HFF-Myc (cell line): ENCODE data around the gene WDFY2.

Experiments
- DNase-seq: peaks from one replicate; pipeline ENCODE4 v3.0.0-alpha.2; 2011; ENCODE audit warnings: low read depth; ENCODE audit errors: extremely low read depth
- H3K4me3 ChIP-seq: replicated peaks from 2 replicates; pipeline ENCODE4 v1.5.1; 2011; ENCODE audit warnings: low read depth, mild to moderate bottlenecking, control low read depth, low read length
- TF ChIP-seq, protein P1 (sequence below): IDR thresholded peaks from 2 replicates; pipeline ENCODE4 v1.5.1; 2012; ENCODE audit warnings: mild to moderate bottlenecking, low read depth, low read length, control low read depth; ENCODE audit errors: missing control alignments

The WDFY2 gene

DNA sequence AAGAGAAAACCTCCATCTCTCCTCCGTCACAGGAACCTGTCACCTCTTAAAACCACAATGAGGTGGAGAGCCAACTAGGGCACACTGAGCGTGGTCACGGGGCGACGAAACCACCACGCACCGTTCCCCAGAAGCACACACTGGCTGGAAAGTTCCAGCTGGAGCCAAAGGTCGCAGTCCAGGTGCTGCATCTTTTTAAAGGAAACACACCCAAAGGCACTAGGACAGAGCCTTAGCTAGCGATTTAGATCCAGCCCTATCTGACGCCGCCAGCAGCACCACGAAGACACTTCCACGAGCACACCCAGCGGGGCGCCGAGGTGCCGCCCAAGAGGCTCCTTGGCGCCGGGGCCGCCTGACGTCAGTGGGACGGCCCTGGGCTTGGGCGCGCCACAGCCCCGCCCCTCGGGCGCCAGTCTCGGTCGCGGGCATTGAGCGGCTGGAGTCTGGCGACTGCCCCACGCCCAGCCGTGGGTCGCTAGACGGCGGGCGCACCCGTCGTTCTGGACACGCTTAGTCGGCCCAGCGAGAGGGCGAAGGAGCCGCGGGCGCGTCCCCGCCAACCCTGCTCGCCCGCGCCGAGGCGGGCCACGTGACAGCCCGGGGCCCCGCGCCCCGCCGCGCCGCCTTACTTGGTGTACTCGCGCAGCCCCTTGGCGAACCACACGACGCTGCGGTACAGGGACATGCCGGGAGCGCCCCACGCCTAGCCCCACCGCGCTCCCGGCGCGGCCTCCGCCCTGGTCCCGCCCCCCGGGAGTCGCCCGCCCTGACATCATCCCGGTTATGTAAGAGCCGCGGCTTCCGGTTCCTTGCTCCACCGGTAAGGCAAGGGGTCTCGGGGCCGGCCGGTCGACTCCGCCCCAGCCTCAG, 219.4 kb downstream of the WDFY2 start, which contains the start of gene DHRS12:
TSS of gene DHRS12 (minus strand) at position 742 of the 873 bp plus-strand sequence. CDS start 4,504 bp downstream, outside the sequence.
- H3K4me3 ChIP-seq, result peak within 1 kb of the TSS; percentile 60
- DNase-seq, result no peak
- TF ChIP-seq, protein P1, sequence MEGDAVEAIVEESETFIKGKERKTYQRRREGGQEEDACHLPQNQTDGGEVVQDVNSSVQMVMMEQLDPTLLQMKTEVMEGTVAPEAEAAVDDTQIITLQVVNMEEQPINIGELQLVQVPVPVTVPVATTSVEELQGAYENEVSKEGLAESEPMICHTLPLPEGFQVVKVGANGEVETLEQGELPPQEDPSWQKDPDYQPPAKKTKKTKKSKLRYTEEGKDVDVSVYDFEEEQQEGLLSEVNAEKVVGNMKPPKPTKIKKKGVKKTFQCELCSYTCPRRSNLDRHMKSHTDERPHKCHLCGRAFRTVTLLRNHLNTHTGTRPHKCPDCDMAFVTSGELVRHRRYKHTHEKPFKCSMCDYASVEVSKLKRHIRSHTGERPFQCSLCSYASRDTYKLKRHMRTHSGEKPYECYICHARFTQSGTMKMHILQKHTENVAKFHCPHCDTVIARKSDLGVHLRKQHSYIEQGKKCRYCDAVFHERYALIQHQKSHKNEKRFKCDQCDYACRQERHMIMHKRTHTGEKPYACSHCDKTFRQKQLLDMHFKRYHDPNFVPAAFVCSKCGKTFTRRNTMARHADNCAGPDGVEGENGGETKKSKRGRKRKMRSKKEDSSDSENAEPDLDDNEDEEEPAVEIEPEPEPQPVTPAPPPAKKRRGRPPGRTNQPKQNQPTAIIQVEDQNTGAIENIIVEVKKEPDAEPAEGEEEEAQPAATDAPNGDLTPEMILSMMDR, result no peak

DNA sequence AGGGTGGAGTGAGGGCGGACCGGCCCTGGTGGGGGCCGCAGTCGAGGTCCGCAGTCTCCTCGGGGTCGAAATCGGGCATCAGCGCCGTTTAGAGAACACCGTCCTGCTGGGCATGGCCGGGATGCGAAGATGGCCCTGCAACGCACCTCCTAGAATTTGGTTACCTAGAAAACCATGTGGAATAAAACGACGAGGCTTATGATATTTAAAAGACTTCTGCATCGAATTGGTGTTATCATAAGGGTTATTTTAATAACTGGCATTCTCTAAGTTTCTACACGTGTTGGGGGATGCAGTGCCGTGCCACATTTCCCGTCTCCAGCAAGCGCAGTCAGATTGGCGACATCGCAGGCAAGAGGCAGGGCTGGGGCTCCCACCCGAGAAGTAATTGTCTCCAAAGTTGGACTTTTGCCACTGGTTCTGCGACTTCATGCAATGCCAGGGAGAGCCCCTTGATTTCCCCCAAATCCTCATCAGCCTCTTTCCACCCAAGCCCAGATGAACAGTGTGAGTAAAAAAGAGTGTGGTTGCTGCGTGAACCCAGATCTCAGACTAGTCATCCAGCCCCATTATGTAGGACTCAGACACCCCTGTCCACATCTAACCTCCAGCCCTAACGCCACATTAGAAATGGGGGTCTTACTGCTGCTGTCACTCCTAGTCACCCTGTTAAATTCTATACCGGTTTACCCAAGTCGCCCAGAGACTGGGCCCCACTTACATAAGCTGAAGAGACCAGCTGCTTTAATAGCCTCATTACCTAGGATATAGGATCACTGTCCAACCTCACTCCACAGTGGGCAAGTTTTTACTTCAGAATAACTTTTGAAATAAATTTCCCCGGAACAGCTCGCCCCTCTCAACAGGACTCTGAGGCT, 220.3 kb downstream of the WDFY2 start:
- TF ChIP-seq, protein P1, result no peak
- H3K4me3 ChIP-seq, result peak overlapping the region; percentile 60
- DNase-seq, result no peak

DNA sequence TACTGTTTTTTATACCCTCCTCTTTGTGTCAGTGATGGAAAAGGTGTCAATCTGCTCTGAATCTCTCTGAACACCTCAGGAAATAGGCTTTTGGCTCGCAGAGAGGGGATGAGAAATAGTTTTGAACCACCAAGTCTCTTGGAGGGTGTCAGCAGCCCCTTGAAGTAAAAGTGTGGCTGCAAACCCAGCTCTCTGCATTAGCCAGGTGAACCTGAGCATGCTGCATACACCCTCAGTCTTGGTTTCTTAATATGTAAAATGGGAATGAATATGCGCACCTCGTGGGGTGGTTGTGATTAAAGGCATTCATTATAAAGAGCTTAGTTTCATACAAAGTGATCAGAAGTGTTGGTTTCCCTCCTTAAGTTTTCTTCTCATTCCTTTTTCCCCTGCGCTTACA, 221.1 kb downstream of the WDFY2 start:
- DNase-seq, result no peak
- H3K4me3 ChIP-seq, result no peak overlapping the region
- TF ChIP-seq, protein P1, result no peak

DNA sequence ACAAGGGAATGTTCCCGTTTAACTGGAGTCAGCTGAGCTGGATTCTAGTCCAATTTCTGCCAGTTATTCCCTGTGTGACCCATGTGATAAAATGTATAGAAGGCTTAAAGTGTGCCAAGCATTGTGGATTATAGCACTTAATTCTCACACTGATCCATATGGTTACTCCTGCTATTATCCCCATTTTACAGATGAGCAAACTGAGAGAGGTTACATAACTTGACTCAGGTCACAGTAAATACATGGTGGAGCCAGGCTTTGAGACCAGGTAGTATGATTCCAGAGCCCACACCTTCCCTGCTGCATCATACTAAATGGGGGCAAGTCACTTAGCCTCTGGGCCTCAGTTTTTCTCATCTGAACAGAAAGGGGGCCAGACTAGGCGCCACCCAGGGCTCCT, 221.7 kb downstream of the WDFY2 start:
- TF ChIP-seq, protein P1, result no peak
- no peak overlapping the region for H3K4me3 ChIP-seq
- no peak for DNase-seq

DNA sequence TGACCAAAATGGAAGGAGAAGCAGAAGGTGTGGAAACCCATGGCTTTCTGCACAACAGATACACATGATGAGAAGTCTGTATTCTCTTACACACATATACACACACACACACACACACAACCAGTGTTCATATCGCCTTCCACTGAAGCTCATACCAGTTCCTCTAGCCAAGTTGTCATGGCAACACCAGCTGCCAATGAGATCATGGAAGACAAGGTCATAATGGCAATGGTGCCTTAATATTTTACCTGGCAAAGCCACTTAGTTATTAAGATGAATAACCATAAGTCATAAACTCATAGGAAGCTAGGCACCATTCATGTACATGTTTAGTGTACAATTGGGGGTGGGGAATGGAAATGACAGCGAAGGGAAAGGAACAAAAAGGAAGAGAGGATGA, 222.3 kb downstream of the WDFY2 start:
- no peak overlapping the region for H3K4me3 ChIP-seq
- TF ChIP-seq, protein P1, result no peak
- DNase-seq, result no peak

DNA sequence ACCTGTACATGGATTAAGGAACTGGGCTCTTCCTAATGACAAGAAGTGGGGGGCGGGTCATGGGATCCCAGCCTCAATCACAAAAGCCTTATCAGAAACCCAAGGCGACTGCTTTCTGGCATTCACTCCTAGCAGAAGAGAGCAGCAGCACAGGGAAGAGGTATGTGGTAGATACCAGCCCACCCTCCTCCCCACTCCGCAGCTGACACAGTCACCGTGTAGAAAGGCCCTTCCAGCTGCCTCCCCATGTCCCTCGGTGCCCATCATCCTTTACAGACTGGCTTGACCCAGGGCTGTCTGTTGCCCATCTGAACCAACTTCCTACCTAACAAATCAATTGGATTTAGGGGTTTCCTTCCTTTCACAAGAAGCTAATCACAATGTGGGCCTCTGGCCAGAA, 222.8 kb downstream of the WDFY2 start:
- TF ChIP-seq, protein P1, result no peak
- DNase-seq, result no peak
- H3K4me3 ChIP-seq, result no peak overlapping the region
